AG04450 (cell line): ENCODE results near the gene CEP76. TPM values are rescaled to one million over a fixed set of nuclear protein-coding genes. Genes with fewer than 3 reads are reported as not detected.
"Not testable (repeated sequence)": the region's sequence is repeated elsewhere in the genome, so short reads cannot be mapped to it uniquely, and the experiment has no call there.

Experiments
- CTCF ChIA-PET: fragments of 300-600, 350-600 bp; formaldehyde crosslinking; extraction: SDS; loops from one replicate; lab custom pipeline; 2022; ENCODE audit warnings: antibody characterized with exemption, inconsistent platforms; lab: Charles Lee
- POLR2A ChIA-PET: fragments of 350-600 bp; formaldehyde crosslinking; extraction: SDS; loops from one replicate; lab custom pipeline; 2021; ENCODE audit warnings: antibody characterized with exemption, inconsistent platforms; lab: Yijun Ruan, JAX
- DNase-seq: peaks from one replicate; pipeline ENCODE4 v3.0.0-alpha.2; 2011; ENCODE audit warnings: low read depth, low spot score
- H3K27ac ChIP-seq: one replicate; pipeline ENCODE4 v1.5.1; 2012; ENCODE audit warnings: low read depth, low read length, control low read depth
- H3K27me3 ChIP-seq: one replicate; pipeline ENCODE4 v1.6.0; 2012; ENCODE audit warnings: low read length; ENCODE audit not compliant: control insufficient read depth, insufficient read depth
- H3K4me3 ChIP-seq: 2 replicates; pipeline ENCODE4 v1.5.1; 2011; ENCODE audit warnings: mild to moderate bottlenecking, low read depth, low read length, control low read depth
- H3K9me3 ChIP-seq: 2 replicates; pipeline ENCODE4 v1.5.1; 2012; ENCODE audit warnings: low read length; ENCODE audit not compliant: control insufficient read depth, insufficient read depth
- CTCF ChIP-seq: IDR thresholded peaks from 2 replicates; pipeline ENCODE4 v1.5.1; 2011; ENCODE audit warnings: low read depth, low read length, control low read depth, inconsistent platforms
- polyA plus RNA-seq: library from polyadenylated mRNA; depleted of rRNA; stranded (reverse); fragments of >200 nt; gene quantifications from 2 replicates; pipeline ENCODE4 v1.2.3, GENCODE V29; 2011; rRNA removed

Gene CEP76
- polyA plus RNA-seq, 1 experiment, result 7.6 TPM

GRCh38 chr18:12628706-12629702, 73.5 kb downstream of the CEP76 start:
- POLR2A ChIA-PET, result interaction anchor here (1.8 kb wide), 1 partner anchor 11 kb away, joined by 4 read pairs; no protein-coding TSS in a partner anchor
- CTCF ChIA-PET, result interaction anchor here (0.8 kb wide), 1 partner anchor 12 kb away, joined by 3 read pairs; no protein-coding TSS in a partner anchor
- peak; percentile 34 for DNase-seq
- Histone ChIP-seq H3K27me3 (no peaks in the 10 kb centered on the region), H3K27ac (peak overlapping the region; percentile 53), H3K4me3 (no peak overlapping the region; the same call in 1 of the 2 replicates), H3K9me3 (no peaks in the 10 kb centered on the region)
- TF ChIP-seq CTCF, result no peak

- DNase-seq, H3K9me3 ChIP-seq, CTCF ChIA-PET, POLR2A ChIA-PET, H3K4me3 ChIP-seq, H3K27ac ChIP-seq, H3K27me3 ChIP-seq: not testable (repeated sequence)
These were observed 75.3 kb downstream of the CEP76 start for GRCh38 chr18:12627199-12627598.

GRCh38 chr18:12625241-12625640, 77.3 kb downstream of the CEP76 start:
- no peak for DNase-seq

More at GRCh38 chr18:12625241-12625640, 77.3 kb downstream of the CEP76 start:
- H3K4me3 ChIP-seq, result no peak overlapping the region
- no peaks in the 10 kb centered on the region for H3K27me3 ChIP-seq
- ChIA-PET CTCF (no interaction called here), POLR2A (no interaction called here)
- H3K27ac ChIP-seq, result no peak overlapping the region
- no peaks in the 10 kb centered on the region for H3K9me3 ChIP-seq
- TF ChIP-seq CTCF, result no peak

Other genes starting within 250 kb of the CEP76 start
- gene SPIRE1, start 44.6 kb downstream of the CEP76 start, polyA plus RNA-seq, result 16.3 and 22.2 TPM in 2 replicates
- 79.4 and 96.2 TPM in 2 replicates for gene PSMG2, start 319 bp upstream of the CEP76 start, polyA plus RNA-seq
- gene PTPN2, start 181.5 kb upstream of the CEP76 start, polyA plus RNA-seq, result 19.8 and 25.9 TPM in 2 replicates
- gene SEH1L, start 245.3 kb upstream of the CEP76 start, polyA plus RNA-seq, result 47.9 and 54.6 TPM in 2 replicates